PC-9 (cell line): ENCODE data around the gene AP4M1.

Source experiments
- CTCF ChIP-seq: fragments of 200-600 bp; sonication (generic); conservative IDR thresholded peaks from 2 replicates; pipeline ENCODE4 v1.6.1; 2017; ENCODE audit warnings: mixed run types, antibody characterized with exemption, mild to moderate bottlenecking, moderate library complexity
- EZH2 ChIP-seq: fragments of 200-600 bp; sonication (generic); IDR thresholded peaks from 2 replicates; pipeline ENCODE4 v1.8.0; 2017; ENCODE audit warnings: antibody characterized with exemption, low read depth

GRCh38 chr7:100082978-100083377 is 18.5 kb upstream of the AP4M1 start:
- TF ChIP-seq CTCF (no peak), EZH2 (no peak)
